ENCODE measurements around the gene CLEC2A. TPM values are rescaled to one million over a fixed set of nuclear protein-coding genes. Genes with fewer than 3 reads are reported as not detected.

CLEC2A gene
- total RNA-seq, 4 donors from 2014 or later = not detected

DNA sequence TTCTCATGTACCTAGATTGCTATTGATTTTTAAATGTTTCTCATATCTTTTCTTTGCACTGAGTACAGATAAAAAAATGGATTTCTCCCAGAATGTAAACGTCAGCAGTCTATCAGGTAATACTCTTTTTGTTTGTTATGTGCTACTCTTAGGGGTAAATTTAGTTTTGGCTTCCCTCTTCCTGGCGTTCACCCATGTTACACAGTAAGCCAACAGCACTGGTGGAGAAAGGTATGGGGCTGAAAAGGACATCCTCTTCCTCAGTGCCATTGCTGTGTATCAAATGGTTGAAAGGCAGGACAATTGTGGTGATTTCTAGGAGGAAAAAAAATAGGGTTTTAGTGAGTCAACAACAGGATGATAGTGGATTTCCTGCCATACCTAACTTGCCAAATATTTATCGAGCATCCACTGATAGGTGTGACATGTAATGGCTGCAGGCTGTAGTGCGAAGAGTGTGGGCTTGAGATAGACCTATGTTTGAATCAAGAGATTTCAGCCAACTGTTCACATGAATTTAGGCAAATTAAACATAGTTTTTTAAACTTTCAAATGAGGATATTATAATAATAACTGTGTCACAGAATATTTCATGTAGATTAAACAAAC lies 43.4 kb downstream of the CLEC2A start:
- Histone ChIP-seq H3K4me1 (no peaks in the 10 kb centered on the region), H3K27ac (replicated peaks in 1 of 4) (no peak overlapping the region), H3K27me3 (no peaks in the 10 kb centered on the region), H3K9me3 (no peaks in the 10 kb centered on the region), H3K4me3 (no peak overlapping the region), H3K36me3 (no peaks in the 10 kb centered on the region)
- TF ChIP-seq EP300 (IDR thresholded peaks at IDR 0.05) (no peak), POLR2A (IDR thresholded peaks at IDR 0.05; ENCODE audit: low read depth) (no peak), POLR2AphosphoS5 (IDR thresholded peaks at IDR 0.05) (no peak)
- TF ChIP-seq, protein P1, sequence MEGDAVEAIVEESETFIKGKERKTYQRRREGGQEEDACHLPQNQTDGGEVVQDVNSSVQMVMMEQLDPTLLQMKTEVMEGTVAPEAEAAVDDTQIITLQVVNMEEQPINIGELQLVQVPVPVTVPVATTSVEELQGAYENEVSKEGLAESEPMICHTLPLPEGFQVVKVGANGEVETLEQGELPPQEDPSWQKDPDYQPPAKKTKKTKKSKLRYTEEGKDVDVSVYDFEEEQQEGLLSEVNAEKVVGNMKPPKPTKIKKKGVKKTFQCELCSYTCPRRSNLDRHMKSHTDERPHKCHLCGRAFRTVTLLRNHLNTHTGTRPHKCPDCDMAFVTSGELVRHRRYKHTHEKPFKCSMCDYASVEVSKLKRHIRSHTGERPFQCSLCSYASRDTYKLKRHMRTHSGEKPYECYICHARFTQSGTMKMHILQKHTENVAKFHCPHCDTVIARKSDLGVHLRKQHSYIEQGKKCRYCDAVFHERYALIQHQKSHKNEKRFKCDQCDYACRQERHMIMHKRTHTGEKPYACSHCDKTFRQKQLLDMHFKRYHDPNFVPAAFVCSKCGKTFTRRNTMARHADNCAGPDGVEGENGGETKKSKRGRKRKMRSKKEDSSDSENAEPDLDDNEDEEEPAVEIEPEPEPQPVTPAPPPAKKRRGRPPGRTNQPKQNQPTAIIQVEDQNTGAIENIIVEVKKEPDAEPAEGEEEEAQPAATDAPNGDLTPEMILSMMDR (IDR thresholded peaks at IDR 0.05) = no peak
- intact Hi-C loops (cut with DNase I) = no loop called here
- no peak for DNase-seq (ENCODE audit: extremely low spot score)
- WGBS = 61% methylated on average over 4 of the region's 4 CpGs

DNA sequence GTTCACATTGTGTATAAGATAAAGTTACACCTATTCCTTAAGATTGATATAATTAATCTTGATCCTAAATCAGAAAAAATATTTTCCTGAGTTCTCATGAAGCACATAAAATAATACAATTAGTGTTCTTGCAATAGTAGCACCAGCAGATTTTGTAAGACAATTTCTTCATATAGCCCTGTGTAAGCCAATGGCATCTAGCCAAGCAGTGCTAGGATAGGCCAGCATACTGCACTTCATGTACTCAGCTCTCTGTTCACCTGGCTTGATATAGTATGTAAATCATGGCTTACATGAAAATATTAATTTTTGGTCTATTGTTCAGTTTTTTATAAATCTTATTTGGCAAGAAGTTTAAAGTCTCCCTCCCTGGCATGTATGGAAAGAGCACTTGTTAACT lies 49.0 kb downstream of the CLEC2A start:
- Histone ChIP-seq H3K36me3 (no peaks in the 10 kb centered on the region), H3K27ac (replicated peaks in 1 of 4) (no peak overlapping the region), H3K4me3 (no peak overlapping the region), H3K27me3 (no peaks in the 10 kb centered on the region), H3K4me1 (no peaks in the 10 kb centered on the region), H3K9me3 (no peaks in the 10 kb centered on the region)
- no peak for DNase-seq (ENCODE audit: extremely low spot score)
- TF ChIP-seq POLR2A (IDR thresholded peaks at IDR 0.05; ENCODE audit: low read depth) (no peak), POLR2AphosphoS5 (IDR thresholded peaks at IDR 0.05) (no peak), EP300 (IDR thresholded peaks at IDR 0.05) (no peak)
- TF ChIP-seq, protein P1 (IDR thresholded peaks at IDR 0.05) = no peak
- intact Hi-C loops (cut with DNase I) = no loop called here

DNA sequence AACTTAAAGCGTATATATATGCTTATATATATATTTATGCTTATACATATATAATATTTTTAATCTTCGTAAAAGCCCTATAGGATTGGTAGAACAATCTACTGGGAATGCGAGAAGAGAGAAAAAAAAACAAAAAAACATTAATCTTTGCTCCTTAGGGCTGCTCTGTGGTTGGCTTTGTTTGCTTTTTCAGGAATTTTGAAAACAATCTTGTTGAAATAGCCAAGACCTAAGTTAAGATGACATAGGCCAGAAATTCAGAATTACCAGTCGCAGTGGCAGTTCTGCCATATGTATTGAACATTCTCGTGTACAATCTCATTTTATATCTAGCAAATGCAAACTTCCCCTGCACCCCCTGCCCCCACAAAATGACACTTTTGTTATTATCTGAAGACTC lies 50.2 kb downstream of the CLEC2A start:
- Histone ChIP-seq H3K9me3 (no peaks in the 10 kb centered on the region), H3K4me3 (no peak overlapping the region), H3K27ac (replicated peaks in 1 of 4) (no peak overlapping the region), H3K36me3 (no peaks in the 10 kb centered on the region), H3K27me3 (no peaks in the 10 kb centered on the region), H3K4me1 (no peaks in the 10 kb centered on the region)
- WGBS = 83% methylated on average over 5 of the region's 5 CpGs
- TF ChIP-seq POLR2A (IDR thresholded peaks at IDR 0.05; ENCODE audit: low read depth) (no peak), POLR2AphosphoS5 (IDR thresholded peaks at IDR 0.05) (no peak), EP300 (IDR thresholded peaks at IDR 0.05) (no peak)
- TF ChIP-seq, protein P1 (IDR thresholded peaks at IDR 0.05) = no peak
- intact Hi-C loops (cut with DNase I) = no loop called here
- DNase-seq (ENCODE audit: extremely low spot score) = no peak

DNA sequence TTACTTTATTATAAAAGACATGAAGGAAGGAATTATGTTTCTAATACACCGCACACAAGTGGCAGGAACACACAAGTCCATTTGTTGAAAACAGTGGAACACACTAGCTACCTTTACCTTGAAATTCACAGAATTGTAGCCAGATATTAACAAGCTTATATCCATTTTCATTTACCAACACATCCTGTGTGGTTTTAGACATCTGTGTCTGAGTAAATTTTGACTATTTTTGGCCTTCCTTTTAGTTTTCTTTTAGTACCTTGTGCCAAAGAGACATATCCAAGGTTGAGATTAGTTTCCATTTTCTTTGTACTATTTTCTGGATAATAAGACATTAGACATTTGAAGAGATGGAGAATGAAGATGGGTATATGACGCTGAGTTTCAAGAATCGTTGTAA lies 50.9 kb downstream of the CLEC2A start, which contains the start of gene KLRF2:
KLRF2 (plus strand) TSS at position 244 of the 400 bp plus-strand sequence; CDS start at position 351, 107 bp downstream.
- WGBS = 92% methylated on average over 3 of the region's 3 CpGs
- Histone ChIP-seq H3K27ac (replicated peaks in 1 of 4) (no peak within 1 kb of the TSS), H3K36me3 (no peaks in the 10 kb centered on the region), H3K9me3 (no peaks in the 10 kb centered on the region), H3K4me3 (no peak within 1 kb of the TSS), H3K4me1 (no peaks in the 10 kb centered on the region), H3K27me3 (no peaks in the 10 kb centered on the region)
- no peak for DNase-seq (ENCODE audit: extremely low spot score)
- TF ChIP-seq, protein P1 (IDR thresholded peaks at IDR 0.05) = no peak
- TF ChIP-seq POLR2A (IDR thresholded peaks at IDR 0.05; ENCODE audit: low read depth) (no peak), EP300 (IDR thresholded peaks at IDR 0.05) (no peak), POLR2AphosphoS5 (IDR thresholded peaks at IDR 0.05) (no peak)
- intact Hi-C loops (cut with DNase I) = no loop called here

Measured in esophagus muscularis mucosa (tissue), 4 donors.